Adrenal gland (tissue), 12 donors: ENCODE data around the gene FGF14. TPM values are rescaled to one million over a fixed set of nuclear protein-coding genes. Genes with fewer than 3 reads are reported as not detected.

Source experiments
- DNase-seq, 7 donors: peaks; one replicate each; pipeline ENCODE4 v3.0.0-alpha.2; 2019 to 2020
- H3K27ac ChIP-seq, 5 donors: fragments of 200-600 bp; sonication (generic) in 4 of 5; 1 replicate in 3 of 5; 2 replicates in 2 of 5; pipeline versions ENCODE4 v1.5.1 to v1.8.0; 2016 to 2020; ENCODE audit warnings: mild to moderate bottlenecking in 1 of 5
- H3K27me3 ChIP-seq: fragments of 200-600 bp; 2 replicates; pipeline ENCODE4 v1.8.0; 2021
- H3K36me3 ChIP-seq, 2 donors: fragments of 200-600 bp; replicated peaks in 1 of 2; 1 replicate in 1 of 2; 2 replicates in 1 of 2; pipeline versions ENCODE4 v1.5.1 to v1.8.0; 2018 to 2022
- H3K4me1 ChIP-seq, 2 donors: fragments of 200-600 bp; replicated peaks in 1 of 2; 1 replicate in 1 of 2; 2 replicates in 1 of 2; pipeline versions ENCODE4 v1.5.1 to v1.8.0; 2018 to 2021
- H3K4me3 ChIP-seq, 4 donors: fragments of 200-600 bp; sonication (generic) in 3 of 4; one replicate each; pipeline ENCODE4 v1.5.1; 2016 to 2018
- H3K9me3 ChIP-seq, 3 donors: fragments of 200-600 bp; sonication (generic) in 1 of 3; replicated peaks in 1 of 3; 1 replicate in 2 of 3; 2 replicates in 1 of 3; pipeline versions ENCODE4 v1.5.1 to v1.8.0; 2016 to 2021
- POLR2A ChIP-seq, 2 donors: fragments of 450-650 bp; IDR thresholded peaks; one replicate each; pipeline ENCODE4 v1.6.1; 2017; ENCODE audit warnings: antibody characterized with exemption in 2 of 2, mild to moderate bottlenecking in 2 of 2, moderate library complexity in 1 of 2
- WGBS, 4 donors: extraction: QIAGEN DNeasy Blood & Tissue Kit in 2 of 4; methylation state at CpG; one replicate each; pipeline versions ENCODE4 v1.1.5 to v1.1.7; 2013 to 2017; 5-methylcytosine and 5-hydroxymethylcytosine counted together
- intact Hi-C, 2 donors: fragments of 100-400 bp; cut with DNase I; formaldehyde crosslinking; loops; one replicate each; pipeline versions ENCODE4 v1.14.1 to v1.15.0; 2022 to 2023
- polyA plus RNA-seq, 3 donors: library from polyadenylated mRNA; stranded (reverse); fragments of 200-250 nt in 2 of 3; fragments of 350-450 nt in 1 of 3; fragmentation: Illumina TruSeq in 1 of 3; extraction: RNeasy Lipid Tissue Mini Kit (QIAGEN cat#74804) in 1 of 3; gene quantifications; one replicate each; pipeline ENCODE4 v1.2.3, GENCODE V29; 2013 to 2014
- total RNA-seq, 9 donors: library from RNA; depleted of rRNA in 4 of 9; stranded (reverse); fragments of >200 nt in 4 of 9; fragments of 120-200 nt in 1 of 9; fragmentation: NEBNext Ultra II Directional in 1 of 9; extraction: Animal tissue kit (Norgen Biotek cat#: 25700) in 1 of 9; gene quantifications; one replicate each; pipeline versions ENCODE4 v1.1.0 to v1.2.4, GENCODE V29; 2013 to 2023
- TF ChIP-seq, protein P1 (sequence below), 6 experiments: fragments of 450-650 bp in 4 of 6; fragments of 200-600 bp in 2 of 6; sonication (generic) in 1 of 6; IDR thresholded peaks; 1 replicate in 5 of 6; 2 replicates in 1 of 6; pipeline versions ENCODE4 v1.5.1 to v1.8.0; 2016 to 2021; ENCODE audit warnings: antibody characterized with exemption in 6 of 6, mild to moderate bottlenecking in 2 of 6, moderate library complexity in 1 of 6
- donor health status: healthy with polysubstance abuse.
- donor health status: Bipolar disorder and iron deficiency.
- donor health status: DM: yes; HTN: yes; CAD: no.
- donor health status: DM: no; HTN: no; CAD: no.
- donor health status: DM: no; HTN: no; CAD: no.
- donor health status: DM: yes; HTN: yes; CAD: no.

FGF14 gene
- total and polyA plus RNA-seq, 12 donors: 0.32 to 9.3 (median 2.8) TPM; not detected in 2

GRCh38 chr13:101837288-101837687 lies 564.6 kb downstream of the FGF14 start:
- Histone ChIP-seq H3K27ac (no peak overlapping the region), H3K4me1 (no peaks in the 10 kb centered on the region), H3K27me3 (no peaks in the 10 kb centered on the region), H3K9me3 (no peaks in the 10 kb centered on the region), H3K36me3 (no peaks in the 10 kb centered on the region), H3K4me3 (no peak overlapping the region)
- WGBS, 4 donors: 57 to 75% (median 61%) methylated on average over 2 of the region's 2 CpGs
- no peak for DNase-seq
- intact Hi-C loops: no loop called here
- TF ChIP-seq, protein P1, sequence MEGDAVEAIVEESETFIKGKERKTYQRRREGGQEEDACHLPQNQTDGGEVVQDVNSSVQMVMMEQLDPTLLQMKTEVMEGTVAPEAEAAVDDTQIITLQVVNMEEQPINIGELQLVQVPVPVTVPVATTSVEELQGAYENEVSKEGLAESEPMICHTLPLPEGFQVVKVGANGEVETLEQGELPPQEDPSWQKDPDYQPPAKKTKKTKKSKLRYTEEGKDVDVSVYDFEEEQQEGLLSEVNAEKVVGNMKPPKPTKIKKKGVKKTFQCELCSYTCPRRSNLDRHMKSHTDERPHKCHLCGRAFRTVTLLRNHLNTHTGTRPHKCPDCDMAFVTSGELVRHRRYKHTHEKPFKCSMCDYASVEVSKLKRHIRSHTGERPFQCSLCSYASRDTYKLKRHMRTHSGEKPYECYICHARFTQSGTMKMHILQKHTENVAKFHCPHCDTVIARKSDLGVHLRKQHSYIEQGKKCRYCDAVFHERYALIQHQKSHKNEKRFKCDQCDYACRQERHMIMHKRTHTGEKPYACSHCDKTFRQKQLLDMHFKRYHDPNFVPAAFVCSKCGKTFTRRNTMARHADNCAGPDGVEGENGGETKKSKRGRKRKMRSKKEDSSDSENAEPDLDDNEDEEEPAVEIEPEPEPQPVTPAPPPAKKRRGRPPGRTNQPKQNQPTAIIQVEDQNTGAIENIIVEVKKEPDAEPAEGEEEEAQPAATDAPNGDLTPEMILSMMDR (IDR thresholded peaks at IDR 0.05): no peak
- TF ChIP-seq POLR2A (IDR thresholded peaks at IDR 0.05): no peak

- no peak for TF ChIP-seq POLR2A (IDR thresholded peaks at IDR 0.05)
- TF ChIP-seq, protein P1 (IDR thresholded peaks at IDR 0.05): no peak
- Histone ChIP-seq H3K36me3 (no peaks in the 10 kb centered on the region), H3K4me3 (no peak overlapping the region), H3K27ac (no peak overlapping the region), H3K9me3 (no peaks in the 10 kb centered on the region), H3K27me3 (no peaks in the 10 kb centered on the region), H3K4me1 (no peaks in the 10 kb centered on the region)
- DNase-seq: no peak
- intact Hi-C loops: no loop called here
Measured at GRCh38 chr13:101835920-101836319, 565.9 kb downstream of the FGF14 start.

- H3K9me3 ChIP-seq: no peaks in the 10 kb centered on the region
- H3K4me1 ChIP-seq: no peaks in the 10 kb centered on the region
- intact Hi-C loops: no loop called here
- H3K27me3 ChIP-seq: no peaks in the 10 kb centered on the region
- H3K36me3 ChIP-seq: no peaks in the 10 kb centered on the region
- TF ChIP-seq, protein P1 (IDR thresholded peaks at IDR 0.05): no peak
- no peak for TF ChIP-seq POLR2A (IDR thresholded peaks at IDR 0.05)
- H3K27ac ChIP-seq: no peak overlapping the region
- 72 to 82% (median 78%) methylated on average over 3 of the region's 3 CpGs for WGBS, 4 donors
- no peak for DNase-seq
- no peak overlapping the region for H3K4me3 ChIP-seq
Measured at GRCh38 chr13:101833671-101834070, 568.2 kb downstream of the FGF14 start.

GRCh38 chr13:101830035-101830434 lies 571.8 kb downstream of the FGF14 start:
- no peak for DNase-seq
- Histone ChIP-seq H3K27ac (no peak overlapping the region), H3K9me3 (no peaks in the 10 kb centered on the region), H3K4me1 (no peaks in the 10 kb centered on the region), H3K36me3 (no peaks in the 10 kb centered on the region), H3K4me3 (no peak overlapping the region), H3K27me3 (no peaks in the 10 kb centered on the region)
- no peak for TF ChIP-seq POLR2A (IDR thresholded peaks at IDR 0.05)
- TF ChIP-seq, protein P1 (IDR thresholded peaks at IDR 0.05): no peak
- intact Hi-C loops: no loop called here
- 60 to 71% (median 70%) methylated on average over 2 of the region's 2 CpGs for WGBS, 4 donors
